Calu3 (cell line): ENCODE measurements around the gene SYT17. TPM values are rescaled to one million over a fixed set of nuclear protein-coding genes. Genes with fewer than 3 reads are reported as not detected.

Source experiments
- BruUV-seq: library from RNA; stranded (reverse); fragments of 400-500 nt; replicated peaks from 2 replicates; lab custom pipeline; 2021; lab: Mats Ljungman, UMichigan
- CTCF ChIA-PET: fragments of 300-600 bp; sonication (Branson Sonifier 250); formaldehyde crosslinking; loops from one replicate; lab custom pipeline; 2022; ENCODE audit warnings: antibody characterized with exemption; lab: Charles Lee
- DNase-seq: peaks from one replicate; pipeline ENCODE4 v3.0.0; 2022
- H3K27ac Mint-ChIP-seq: one replicate; pipeline ENCODE4 v1.8.0; 2022; ENCODE audit warnings: mixed read lengths; ENCODE audit not compliant: unreplicated experiment
- H3K27me3 Mint-ChIP-seq: one replicate; pipeline ENCODE4 v1.8.0; 2022; ENCODE audit warnings: mixed read lengths; ENCODE audit not compliant: unreplicated experiment
- H3K36me3 Mint-ChIP-seq: one replicate; pipeline ENCODE4 v1.8.0; 2022; ENCODE audit warnings: mild to moderate bottlenecking, moderate library complexity, mixed read lengths; ENCODE audit not compliant: insufficient read depth, unreplicated experiment
- H3K4me1 Mint-ChIP-seq: one replicate; pipeline ENCODE4 v1.8.0; 2022; ENCODE audit warnings: mild to moderate bottlenecking, low read depth, mixed read lengths; ENCODE audit not compliant: unreplicated experiment
- H3K4me3 Mint-ChIP-seq: one replicate; pipeline ENCODE4 v1.8.0; 2022; ENCODE audit warnings: mild to moderate bottlenecking, low read depth, moderate library complexity, mixed read lengths; ENCODE audit not compliant: unreplicated experiment
- H3K9me3 Mint-ChIP-seq: one replicate; pipeline ENCODE4 v1.8.0; 2022; ENCODE audit warnings: low read depth, mixed read lengths; ENCODE audit not compliant: unreplicated experiment
- intact Hi-C: fragments of 100-400 bp; cut with micrococcal nuclease; formaldehyde crosslinking; loops from one replicate; pipeline ENCODE4 v1.10.0; 2022; ENCODE audit not compliant: unreplicated experiment
- total RNA-seq: library from RNA; stranded (reverse); gene quantifications from 2 replicates; pipeline ENCODE4 v1.2.3, GENCODE V29; 2022
- TF ChIP-seq, protein P1 (sequence below): fragments of 200-600 bp; IDR thresholded peaks from one replicate; pipeline ENCODE4 v1.8.0; 2022; ENCODE audit warnings: antibody characterized with exemption; ENCODE audit not compliant: unreplicated experiment

The SYT17 gene
- total RNA-seq, 1 experiment from 2014 or later, result 10.6 TPM

DNA sequence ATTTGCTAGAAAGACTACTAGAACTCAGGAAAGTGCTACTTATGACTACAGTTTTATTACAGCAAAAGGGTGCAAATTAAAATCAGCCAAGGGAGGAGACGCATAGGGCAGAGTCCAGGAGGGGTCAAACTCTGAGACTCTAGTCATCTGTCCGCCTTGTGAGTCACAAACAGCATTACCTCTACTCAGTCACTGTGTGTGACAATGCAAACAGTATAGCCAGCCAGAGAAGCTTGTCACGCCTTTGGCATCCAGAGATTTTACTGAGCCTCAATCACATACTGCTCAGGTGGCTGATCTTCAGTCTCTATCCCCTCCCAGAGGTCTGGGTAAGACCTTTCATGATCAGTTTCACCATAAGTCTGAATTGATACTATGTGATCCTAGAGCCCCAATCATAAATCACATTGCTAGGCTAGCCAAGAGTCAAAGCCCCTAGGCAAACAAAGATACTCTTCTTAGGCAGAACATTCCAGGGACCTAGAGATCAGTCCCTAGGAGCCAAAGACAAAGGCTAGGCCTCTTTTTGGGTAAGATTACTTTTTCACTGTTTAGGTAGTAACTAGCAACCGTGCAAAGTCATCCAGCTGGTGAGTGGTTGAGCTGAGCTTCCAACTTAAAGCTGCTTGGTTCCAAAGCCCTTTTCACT is 68.6 kb downstream of the SYT17 start:
- Mint-ChIP-seq H3K27me3 (no peaks in the 10 kb centered on the region), H3K4me1 (peaks cover 11% of the 10 kb centered on the region), H3K27ac (peak overlapping the region; percentile 50), H3K36me3 (peaks cover 4% of the 10 kb centered on the region), H3K4me3 (no peak overlapping the region), H3K9me3 (peaks cover 7% of the 10 kb centered on the region)
- intact Hi-C loops, result no loop called here
- CTCF ChIA-PET, result no interaction called here
- peak; percentile 45 for DNase-seq
- TF ChIP-seq, protein P1, sequence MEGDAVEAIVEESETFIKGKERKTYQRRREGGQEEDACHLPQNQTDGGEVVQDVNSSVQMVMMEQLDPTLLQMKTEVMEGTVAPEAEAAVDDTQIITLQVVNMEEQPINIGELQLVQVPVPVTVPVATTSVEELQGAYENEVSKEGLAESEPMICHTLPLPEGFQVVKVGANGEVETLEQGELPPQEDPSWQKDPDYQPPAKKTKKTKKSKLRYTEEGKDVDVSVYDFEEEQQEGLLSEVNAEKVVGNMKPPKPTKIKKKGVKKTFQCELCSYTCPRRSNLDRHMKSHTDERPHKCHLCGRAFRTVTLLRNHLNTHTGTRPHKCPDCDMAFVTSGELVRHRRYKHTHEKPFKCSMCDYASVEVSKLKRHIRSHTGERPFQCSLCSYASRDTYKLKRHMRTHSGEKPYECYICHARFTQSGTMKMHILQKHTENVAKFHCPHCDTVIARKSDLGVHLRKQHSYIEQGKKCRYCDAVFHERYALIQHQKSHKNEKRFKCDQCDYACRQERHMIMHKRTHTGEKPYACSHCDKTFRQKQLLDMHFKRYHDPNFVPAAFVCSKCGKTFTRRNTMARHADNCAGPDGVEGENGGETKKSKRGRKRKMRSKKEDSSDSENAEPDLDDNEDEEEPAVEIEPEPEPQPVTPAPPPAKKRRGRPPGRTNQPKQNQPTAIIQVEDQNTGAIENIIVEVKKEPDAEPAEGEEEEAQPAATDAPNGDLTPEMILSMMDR, result no peak
- no TSS peak for BruUV-seq

DNA sequence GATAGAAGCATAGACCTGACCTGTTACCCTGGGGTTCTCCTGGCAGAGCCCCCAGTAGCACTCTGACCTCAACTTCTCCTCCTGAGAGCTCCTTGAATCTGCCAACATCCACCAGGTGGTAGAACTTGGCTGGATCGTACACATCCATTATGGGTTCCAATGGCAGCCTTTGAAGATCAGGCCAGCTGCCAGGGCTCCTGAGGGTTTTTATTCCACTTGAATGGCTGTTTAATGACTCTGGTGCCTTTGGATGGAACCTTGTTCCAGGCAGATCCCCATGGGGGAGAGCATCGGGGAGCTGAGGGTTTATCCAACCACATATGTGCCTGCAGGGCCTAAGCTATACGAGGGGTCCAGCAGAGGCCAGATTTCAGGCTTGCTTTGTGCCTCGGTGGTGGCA is 70.4 kb downstream of the SYT17 start:
- BruUV-seq, result no TSS peak
- TF ChIP-seq, protein P1, result no peak
- intact Hi-C loops, result no loop called here
- Mint-ChIP-seq H3K4me1 (peaks cover 11% of the 10 kb centered on the region), H3K27me3 (no peaks in the 10 kb centered on the region), H3K27ac (no peak overlapping the region), H3K9me3 (peaks cover 7% of the 10 kb centered on the region), H3K36me3 (no peaks in the 10 kb centered on the region), H3K4me3 (no peak overlapping the region)
- CTCF ChIA-PET, result no interaction called here
- DNase-seq, result no peak

DNA sequence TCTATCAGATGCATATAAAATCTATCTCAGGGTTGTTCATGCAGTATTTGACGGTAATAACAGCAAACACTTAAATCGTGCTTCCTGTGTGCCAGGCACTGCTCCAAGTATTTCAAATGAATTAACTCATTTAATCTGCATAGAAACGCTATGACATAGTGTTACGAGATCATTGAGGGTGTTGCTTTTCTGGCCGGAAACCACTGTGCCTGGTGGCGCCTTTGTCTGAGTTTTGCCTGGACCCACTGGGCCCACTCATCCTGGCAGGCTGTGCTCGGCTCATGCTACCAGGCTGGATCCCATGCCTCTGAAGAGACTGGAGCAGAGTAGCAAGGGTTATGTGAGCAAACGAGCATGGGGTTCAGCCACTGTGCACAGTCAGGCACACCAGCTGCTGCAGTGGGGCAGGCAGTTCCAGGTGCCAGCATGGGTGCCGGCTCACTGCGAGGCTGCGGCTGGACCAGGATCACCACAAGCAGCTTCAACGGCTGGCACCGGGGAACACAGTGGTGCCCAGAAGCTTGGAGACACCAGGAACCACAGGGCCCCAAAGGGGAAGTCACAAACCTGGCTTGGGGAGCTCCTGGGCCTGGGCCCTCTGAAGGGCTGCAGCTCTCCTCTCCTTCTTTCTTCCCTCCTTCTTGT is 71.6 kb downstream of the SYT17 start:
- CTCF ChIA-PET, result no interaction called here
- H3K27me3 Mint-ChIP-seq, result no peaks in the 10 kb centered on the region
- no peak for DNase-seq
- TF ChIP-seq, protein P1, result no peak
- H3K4me1 Mint-ChIP-seq, result peaks cover 11% of the 10 kb centered on the region
- H3K27ac Mint-ChIP-seq, result no peak overlapping the region
- no peak overlapping the region for H3K4me3 Mint-ChIP-seq
- BruUV-seq, result no TSS peak
- no peaks in the 10 kb centered on the region for H3K36me3 Mint-ChIP-seq
- intact Hi-C loops, result no loop called here
- H3K9me3 Mint-ChIP-seq, result peaks cover 7% of the 10 kb centered on the region

DNA sequence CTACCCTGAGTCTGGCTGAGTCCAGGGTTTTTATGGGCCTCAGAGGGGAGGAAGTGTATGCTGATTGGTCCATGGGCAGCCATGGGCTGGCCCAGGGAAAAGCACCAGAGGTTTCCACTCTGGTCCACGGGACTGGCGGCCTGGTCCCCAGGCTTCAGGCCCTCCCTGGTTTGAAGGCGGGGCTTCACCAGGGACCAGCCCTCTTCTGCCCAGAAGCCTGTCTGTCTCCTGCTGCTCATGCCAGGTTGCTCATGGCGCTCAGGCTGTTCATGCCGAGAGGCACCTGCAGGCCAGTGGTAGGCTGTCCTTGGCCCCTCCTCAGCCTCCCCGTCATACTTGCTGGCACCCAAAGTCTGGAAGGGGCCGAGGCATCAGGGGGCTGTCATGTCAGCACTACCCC is 72.5 kb downstream of the SYT17 start:
- Mint-ChIP-seq H3K4me1 (peaks cover 11% of the 10 kb centered on the region), H3K27me3 (no peaks in the 10 kb centered on the region), H3K4me3 (no peak overlapping the region), H3K36me3 (no peaks in the 10 kb centered on the region), H3K9me3 (peaks cover 3% of the 10 kb centered on the region), H3K27ac (no peak overlapping the region)
- intact Hi-C loops, result no loop called here
- no peak for DNase-seq
- CTCF ChIA-PET, result no interaction called here
- TF ChIP-seq, protein P1, result no peak
- BruUV-seq, result no TSS peak
